Activated T-helper 17 cell treated with anti-CD3 and anti-CD28 coated beads, Interleukin-2, amount 50 U/mL, for 72 hours (primary cell): ENCODE results near the gene SCN7A. TPM values are rescaled to one million over a fixed set of nuclear protein-coding genes. Genes with fewer than 3 reads are reported as not detected.
"Not testable (repeated sequence)": the region's sequence is repeated elsewhere in the genome, so short reads cannot be mapped to it uniquely, and the experiment has no call there.

Experiments used
- ATAC-seq: fragments of 150-1000 bp; cut with Tn5 transposase; replicated peaks from 2 replicates; pipeline ENCODE4 v1.10.0; 2021; ENCODE audit warnings: mild to moderate bottlenecking, moderate library complexity
- H3K27ac Mint-ChIP-seq: one replicate; pipeline ENCODE4 v1.8.0; 2022; ENCODE audit warnings: mixed read lengths
- H3K27me3 Mint-ChIP-seq: one replicate; pipeline ENCODE4 v1.8.0; 2022; ENCODE audit warnings: mixed read lengths
- H3K36me3 Mint-ChIP-seq: one replicate; pipeline ENCODE4 v1.8.0; 2022; ENCODE audit warnings: low read depth, mild to moderate bottlenecking, mixed read lengths
- H3K4me1 Mint-ChIP-seq: one replicate; pipeline ENCODE4 v1.8.0; 2022; ENCODE audit warnings: mixed read lengths
- H3K4me3 Mint-ChIP-seq: one replicate; pipeline ENCODE4 v1.8.0; 2022; ENCODE audit warnings: mild to moderate bottlenecking, mixed read lengths
- H3K9me3 Mint-ChIP-seq: one replicate; pipeline ENCODE4 v1.8.0; 2022; ENCODE audit warnings: mixed read lengths
- total RNA-seq, 2 donors: library from RNA; stranded (reverse); gene quantifications; one replicate each; pipeline ENCODE4 v1.2.3, GENCODE V29; 2022

The SCN7A gene
- total RNA-seq, 2 donors from 2014 or later = not detected

GRCh38 chr2:166434491-166434890 is 59.6 kb downstream of the SCN7A start:
- ATAC-seq = no peak
- Mint-ChIP-seq H3K27ac (no peak overlapping the region), H3K36me3 (no peaks in the 10 kb centered on the region), H3K4me1 (no peaks in the 10 kb centered on the region), H3K27me3 (no peaks in the 10 kb centered on the region), H3K9me3 (no peaks in the 10 kb centered on the region), H3K4me3 (no peak overlapping the region)

GRCh38 chr2:166433457-166433856 is 60.6 kb downstream of the SCN7A start:
- no peaks in the 10 kb centered on the region for H3K27me3 Mint-ChIP-seq
- no peak overlapping the region for H3K27ac Mint-ChIP-seq
- no peak for ATAC-seq
- no peaks in the 10 kb centered on the region for H3K36me3 Mint-ChIP-seq
- H3K9me3 Mint-ChIP-seq = no peaks in the 10 kb centered on the region
- no peaks in the 10 kb centered on the region for H3K4me1 Mint-ChIP-seq
- no peak overlapping the region for H3K4me3 Mint-ChIP-seq

- Mint-ChIP-seq H3K27me3 (no peaks in the 10 kb centered on the region), H3K27ac (no peak overlapping the region), H3K36me3 (no peaks in the 10 kb centered on the region), H3K4me3 (no peak overlapping the region), H3K4me1 (no peaks in the 10 kb centered on the region), H3K9me3 (no peaks in the 10 kb centered on the region)
- no peak for ATAC-seq
Observed at GRCh38 chr2:166432331-166432730, 61.7 kb downstream of the SCN7A start.

- Mint-ChIP-seq H3K36me3 (no peaks in the 10 kb centered on the region), H3K4me3 (no peak overlapping the region), H3K27ac (no peak overlapping the region), H3K27me3 (no peaks in the 10 kb centered on the region), H3K9me3 (no peaks in the 10 kb centered on the region), H3K4me1 (no peaks in the 10 kb centered on the region)
- no peak for ATAC-seq
Observed at GRCh38 chr2:166424841-166425240, 69.2 kb downstream of the SCN7A start.

- Mint-ChIP-seq H3K27ac (no peak overlapping the region), H3K4me3 (no peak overlapping the region), H3K36me3 (no peaks in the 10 kb centered on the region), H3K4me1 (no peaks in the 10 kb centered on the region), H3K9me3 (no peaks in the 10 kb centered on the region), H3K27me3 (no peaks in the 10 kb centered on the region)
- ATAC-seq = no peak
Observed at GRCh38 chr2:166419616-166419934, 74.5 kb downstream of the SCN7A start.

GRCh38 chr2:166418853-166419615 is 75.0 kb downstream of the SCN7A start:
- no peaks in the 10 kb centered on the region for H3K9me3 Mint-ChIP-seq
- H3K27ac Mint-ChIP-seq = no peak overlapping the region
- ATAC-seq = no peak
- H3K4me3 Mint-ChIP-seq = no peak overlapping the region
- no peaks in the 10 kb centered on the region for H3K36me3 Mint-ChIP-seq
- H3K4me1 Mint-ChIP-seq = no peaks in the 10 kb centered on the region
- no peaks in the 10 kb centered on the region for H3K27me3 Mint-ChIP-seq

- no peaks in the 10 kb centered on the region for H3K4me1 Mint-ChIP-seq
- H3K9me3 Mint-ChIP-seq = no peaks in the 10 kb centered on the region
- H3K36me3 Mint-ChIP-seq = no peaks in the 10 kb centered on the region
- H3K27me3 Mint-ChIP-seq = no peaks in the 10 kb centered on the region
- no peak overlapping the region for H3K4me3 Mint-ChIP-seq
- no peak for ATAC-seq
- no peak overlapping the region for H3K27ac Mint-ChIP-seq
Observed at GRCh38 chr2:166417669-166418068, 76.4 kb downstream of the SCN7A start.

- Mint-ChIP-seq H3K27me3 (no peaks in the 10 kb centered on the region), H3K4me1 (no peaks in the 10 kb centered on the region), H3K4me3 (no peak overlapping the region), H3K9me3 (peaks cover 3% of the 10 kb centered on the region), H3K27ac (no peak overlapping the region), H3K36me3 (no peaks in the 10 kb centered on the region)
- no peak for ATAC-seq
Observed at GRCh38 chr2:166413255-166413654, 80.8 kb downstream of the SCN7A start.

- Mint-ChIP-seq H3K9me3 (peaks cover 4% of the 10 kb centered on the region), H3K4me1 (no peaks in the 10 kb centered on the region), H3K36me3 (no peaks in the 10 kb centered on the region), H3K27me3 (no peaks in the 10 kb centered on the region), H3K4me3 (no peak overlapping the region), H3K27ac (no peak overlapping the region)
- no peak for ATAC-seq
Observed at GRCh38 chr2:166411473-166412230, 82.4 kb downstream of the SCN7A start.

GRCh38 chr2:166410828-166411472 is 83.1 kb downstream of the SCN7A start:
- Mint-ChIP-seq H3K27me3 (no peaks in the 10 kb centered on the region), H3K4me3 (no peak overlapping the region), H3K9me3 (peaks cover 4% of the 10 kb centered on the region), H3K27ac (no peak overlapping the region), H3K4me1 (no peaks in the 10 kb centered on the region), H3K36me3 (no peaks in the 10 kb centered on the region)
- no peak for ATAC-seq

- not testable (repeated sequence) for H3K36me3 Mint-ChIP-seq, H3K27ac Mint-ChIP-seq, H3K4me3 Mint-ChIP-seq, H3K9me3 Mint-ChIP-seq, H3K27me3 Mint-ChIP-seq, ATAC-seq, H3K4me1 Mint-ChIP-seq
Observed at GRCh38 chr2:166407746-166408145, 86.3 kb downstream of the SCN7A start.

GRCh38 chr2:166406374-166406773 is 87.7 kb downstream of the SCN7A start:
- peaks cover 4% of the 10 kb centered on the region for H3K9me3 Mint-ChIP-seq
- H3K36me3 Mint-ChIP-seq = no peaks in the 10 kb centered on the region
- no peak for ATAC-seq
- H3K4me1 Mint-ChIP-seq = no peaks in the 10 kb centered on the region
- H3K27ac Mint-ChIP-seq = no peak overlapping the region
- H3K27me3 Mint-ChIP-seq = no peaks in the 10 kb centered on the region
- H3K4me3 Mint-ChIP-seq = no peak overlapping the region

GRCh38 chr2:166405569-166405926 is 88.5 kb downstream of the SCN7A start:
- Mint-ChIP-seq H3K36me3 (no peaks in the 10 kb centered on the region), H3K4me3 (no peak overlapping the region), H3K4me1 (no peaks in the 10 kb centered on the region), H3K27ac (no peak overlapping the region), H3K27me3 (no peaks in the 10 kb centered on the region), H3K9me3 (peaks cover 4% of the 10 kb centered on the region)
- no peak for ATAC-seq

GRCh38 chr2:166404831-166405568 is 89.0 kb downstream of the SCN7A start:
- Mint-ChIP-seq H3K4me3 (no peak overlapping the region), H3K36me3 (no peaks in the 10 kb centered on the region), H3K27ac (no peak overlapping the region), H3K4me1 (no peaks in the 10 kb centered on the region), H3K27me3 (no peaks in the 10 kb centered on the region), H3K9me3 (peaks cover 4% of the 10 kb centered on the region)
- ATAC-seq = no peak
